Tibial artery (tissue), 4 donors: ENCODE results near the gene PCED1B.

Source experiments
- DNase-seq, 2 donors: peaks; one replicate each; pipeline ENCODE4 v3.0.0-alpha.2; 2019
- H3K27ac ChIP-seq, 2 donors: fragments of 200-600 bp; sonication (generic) in 1 of 2; 1 replicate in 1 of 2; 2 replicates in 1 of 2; pipeline ENCODE4 v1.5.1; 2018 to 2019; ENCODE audit warnings: mild to moderate bottlenecking in 1 of 2
- H3K27me3 ChIP-seq, 2 donors: fragments of 200-600 bp; sonication (generic) in 1 of 2; one replicate each; pipeline versions ENCODE4 v1.5.1 to v1.6.0; 2016 to 2019
- H3K36me3 ChIP-seq, 3 donors: fragments of 200-600 bp; sonication (generic) in 2 of 3; one replicate each; pipeline ENCODE4 v1.5.1; 2016 to 2019; ENCODE audit warnings: mild to moderate bottlenecking in 2 of 3
- H3K4me1 ChIP-seq, 4 donors: fragments of 200-600 bp; sonication (generic) in 2 of 4; 1 replicate in 3 of 4; 2 replicates in 1 of 4; pipeline ENCODE4 v1.5.1; 2016 to 2019
- H3K4me3 ChIP-seq, 2 donors: fragments of 200-600 bp; sonication (generic) in 1 of 2; 1 replicate in 1 of 2; 2 replicates in 1 of 2; pipeline ENCODE4 v1.5.1; 2018 to 2019; ENCODE audit warnings: mild to moderate bottlenecking in 2 of 2
- H3K9me3 ChIP-seq, 3 donors: fragments of 200-600 bp; sonication (generic) in 1 of 3; one replicate each; pipeline ENCODE4 v1.5.1; 2016 to 2019
- CTCF ChIP-seq, 2 experiments: fragments of 200-600 bp in 1 of 2; fragments of 450-650 bp in 1 of 2; IDR thresholded peaks; one replicate each; pipeline ENCODE4 v1.5.1; 2017 to 2019; ENCODE audit warnings: antibody characterized with exemption in 2 of 2, mild to moderate bottlenecking in 1 of 2, moderate library complexity in 1 of 2
- intact Hi-C: fragments of 100-400 bp; cut with DNase I; formaldehyde crosslinking; loops from one replicate; pipeline ENCODE4 v1.15.0; 2023; ENCODE audit warnings: low total_unique reads

Gene PCED1B

DNA sequence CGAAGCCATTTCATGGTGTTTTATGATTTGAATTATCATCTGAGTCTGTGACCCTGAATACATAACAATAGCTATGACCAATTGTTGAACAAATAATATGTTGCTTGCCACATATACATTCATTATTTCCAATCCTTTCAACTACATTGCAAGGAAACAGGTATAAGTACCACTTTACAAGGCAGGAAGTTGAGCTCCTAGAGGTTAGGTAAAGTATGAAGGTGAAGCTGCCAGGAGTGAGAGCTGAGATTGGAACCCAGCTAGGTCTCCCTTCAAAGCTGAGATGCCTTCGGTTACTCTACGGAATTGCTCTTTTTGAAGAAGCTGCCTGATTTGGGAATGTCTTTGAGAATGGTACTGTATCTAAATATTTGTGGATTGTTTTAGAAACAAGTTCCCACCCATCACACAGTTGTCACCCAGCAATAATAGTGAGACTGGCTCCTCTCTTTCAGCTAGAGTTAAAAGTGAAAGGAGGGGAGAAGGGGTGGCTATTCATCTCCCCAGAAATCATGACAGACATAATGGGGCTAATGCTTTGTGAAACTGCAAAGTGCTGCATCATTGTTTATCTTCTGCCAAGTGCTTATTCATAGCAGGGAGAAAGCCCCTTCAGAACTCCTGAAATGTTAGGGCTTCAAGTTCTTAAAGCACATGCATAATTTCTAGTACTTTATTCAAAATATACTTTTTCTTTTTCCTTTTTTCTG is 76.2 kb downstream of the PCED1B start:
- no peaks in the 10 kb centered on the region for H3K9me3 ChIP-seq
- no peak for DNase-seq
- no peaks in the 10 kb centered on the region for H3K36me3 ChIP-seq
- H3K4me1 ChIP-seq: peaks cover 0 to 16% (median 9%) of the 10 kb centered on the region in 4 donors
- H3K27ac ChIP-seq: peak overlapping the region; percentile 51 to 60
- no peaks in the 10 kb centered on the region for H3K27me3 ChIP-seq
- TF ChIP-seq CTCF (IDR thresholded peaks at IDR 0.05): no peak
- intact Hi-C loops: no loop called here
- no peak overlapping the region for H3K4me3 ChIP-seq

DNA sequence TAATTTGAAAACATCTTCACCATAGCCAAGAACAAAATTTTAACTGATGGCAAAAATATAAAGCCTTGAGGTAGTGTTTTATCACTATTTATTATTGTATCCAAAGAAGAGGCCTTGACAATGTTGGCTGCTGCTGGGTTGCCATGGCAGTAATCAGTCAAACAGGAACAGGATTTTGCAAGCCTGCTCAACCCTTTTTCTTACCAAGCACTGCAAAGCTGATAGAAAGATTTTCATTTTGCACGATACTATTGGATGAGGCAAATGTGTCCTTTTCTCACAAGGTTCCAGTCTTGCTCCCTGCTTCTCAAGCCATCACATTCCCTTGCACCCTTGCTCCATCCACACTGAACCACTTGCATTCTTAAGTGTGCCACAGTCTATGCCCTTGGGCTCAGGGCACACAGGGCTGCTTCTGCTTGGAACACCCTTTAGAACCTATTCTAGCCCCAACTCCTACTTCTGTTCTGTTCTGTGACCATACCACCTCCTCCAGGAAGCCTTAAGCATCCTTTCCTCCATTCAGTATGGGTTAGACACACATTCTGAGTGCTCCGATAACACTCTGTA is 76.8 kb downstream of the PCED1B start:
- peak overlapping the region; percentile 51 to 60 for H3K27ac ChIP-seq
- peak in 1 of 2 donors; percentile 42 for DNase-seq

DNA sequence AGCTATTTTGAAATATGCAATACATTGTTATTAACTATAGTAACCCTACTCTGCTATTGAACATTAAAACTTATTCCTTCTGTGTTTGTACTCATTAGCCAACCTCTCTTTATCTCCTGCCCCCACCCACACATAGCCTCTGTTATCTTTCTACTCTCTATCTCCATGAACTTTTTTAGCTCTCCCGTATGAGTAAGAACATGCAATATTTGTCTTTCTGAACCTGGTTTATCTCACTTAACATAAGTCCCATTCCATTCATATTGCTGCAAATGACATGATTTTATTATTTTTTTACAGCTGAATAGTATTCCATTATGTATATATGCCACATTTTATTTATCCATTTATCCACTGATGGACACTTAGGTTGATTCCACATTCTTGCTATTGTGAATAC is 79.4 kb downstream of the PCED1B start:
- Histone ChIP-seq H3K27ac (no peak overlapping the region), H3K27me3 (no peaks in the 10 kb centered on the region), H3K9me3 (no peaks in the 10 kb centered on the region), H3K4me3 (no peak overlapping the region), H3K36me3 (no peaks in the 10 kb centered on the region), H3K4me1 (peaks cover 0 to 16% (median 9%) of the 10 kb centered on the region in 4 donors)
- intact Hi-C loops: no loop called here
- DNase-seq: no peak
- TF ChIP-seq CTCF (IDR thresholded peaks at IDR 0.05): no peak

More for the DNA sequence above, 76.8 kb downstream of the PCED1B start:
- Histone ChIP-seq H3K4me1 (peaks cover 0 to 16% (median 9%) of the 10 kb centered on the region in 4 donors), H3K4me3 (no peak overlapping the region), H3K9me3 (no peaks in the 10 kb centered on the region), H3K27me3 (no peaks in the 10 kb centered on the region), H3K36me3 (no peaks in the 10 kb centered on the region)
- intact Hi-C loops: no loop called here
- no peak for TF ChIP-seq CTCF (IDR thresholded peaks at IDR 0.05)

- Histone ChIP-seq H3K9me3 (no peaks in the 10 kb centered on the region), H3K27ac (no peak overlapping the region), H3K4me1 (peaks cover 0 to 16% (median 9%) of the 10 kb centered on the region in 4 donors), H3K27me3 (no peaks in the 10 kb centered on the region), H3K4me3 (no peak overlapping the region), H3K36me3 (peaks cover 0 to under 1% (median 0%) of the 10 kb centered on the region in 3 donors)
- DNase-seq: no peak
- intact Hi-C loops: no loop called here
- no peak for TF ChIP-seq CTCF (IDR thresholded peaks at IDR 0.05)
Measured at GRCh38 chr12:47159348-47159747, 79.9 kb downstream of the PCED1B start.

GRCh38 chr12:47160316-47161244 is 81.2 kb downstream of the PCED1B start:
- TF ChIP-seq CTCF (IDR thresholded peaks at IDR 0.05): no peak
- Histone ChIP-seq H3K4me1 (peaks cover 0 to 10% (median 8%) of the 10 kb centered on the region in 4 donors), H3K27me3 (no peaks in the 10 kb centered on the region), H3K4me3 (no peak overlapping the region), H3K36me3 (peaks cover 0 to 6% (median 0%) of the 10 kb centered on the region in 3 donors), H3K27ac (no peak overlapping the region), H3K9me3 (no peaks in the 10 kb centered on the region)
- no peak for DNase-seq
- intact Hi-C loops: no loop called here
